Testis (tissue), 3 donors: Measurements from ENCODE around the gene SYNGR1. TPM values are rescaled to one million over a fixed set of nuclear protein-coding genes. Genes with fewer than 3 reads are reported as not detected.
"Not testable (repeated sequence)": the region's sequence is repeated elsewhere in the genome, so short reads cannot be mapped to it uniquely, and the experiment has no call there.

Experiments
- DNase-seq: peaks from one replicate; pipeline ENCODE4 v3.0.0-alpha.2; 2019
- H3K27ac ChIP-seq, 2 donors: fragments of 200-600 bp; sonication (generic); one replicate each; pipeline ENCODE4 v1.5.1; 2019
- H3K27me3 ChIP-seq: fragments of 200-600 bp; sonication (generic); one replicate; pipeline ENCODE4 v1.5.1; 2019
- H3K36me3 ChIP-seq: fragments of 200-600 bp; sonication (generic); one replicate; pipeline ENCODE4 v1.5.1; 2017; ENCODE audit warnings: low read depth; ENCODE audit errors: missing control alignments
- H3K4me1 ChIP-seq: fragments of 200-600 bp; sonication (generic); one replicate; pipeline ENCODE4 v1.5.1; 2019
- H3K4me3 ChIP-seq, 2 donors: fragments of 200-600 bp; sonication (generic); one replicate each; pipeline ENCODE4 v1.5.1; 2017 to 2019
- H3K9me3 ChIP-seq: fragments of 200-600 bp; sonication (generic); one replicate; pipeline ENCODE4 v1.5.1; 2017
- POLR2A ChIP-seq: fragments of 450-650 bp; IDR thresholded peaks from one replicate; pipeline ENCODE4 v1.6.1; 2017; ENCODE audit warnings: antibody characterized with exemption, mild to moderate bottlenecking, moderate library complexity
- WGBS, 2 donors: methylation state at CpG; one replicate each; pipeline ENCODE4 v1.1.5; 2018; 5-methylcytosine and 5-hydroxymethylcytosine counted together
- intact Hi-C: fragments of 100-400 bp; cut with DNase I; formaldehyde crosslinking; loops from one replicate; pipeline ENCODE4 v1.15.1; 2023; ENCODE audit warnings: low total_unique reads
- polyA plus RNA-seq: library from polyadenylated mRNA; stranded (reverse); fragments of 350-450 nt; fragmentation: Illumina TruSeq; extraction: RNeasy Lipid Tissue Mini Kit (QIAGEN cat#74804); gene quantifications from one replicate; pipeline ENCODE4 v1.2.3, GENCODE V29; 2014; ENCODE audit warnings: low read depth, low replicate concordance; ENCODE audit not compliant: insufficient read depth
- total RNA-seq, 2 donors: library from RNA; depleted of rRNA; stranded (reverse); fragments of >200 nt; gene quantifications; one replicate each; pipeline ENCODE4 v1.2.3, GENCODE V29; 2016
- TF ChIP-seq, protein P1 (sequence below), 3 experiments: fragments of 450-650 bp in 2 of 3; fragments of 200-600 bp in 1 of 3; sonication (generic) in 1 of 3; IDR thresholded peaks; one replicate each; pipeline ENCODE4 v1.5.1; 2016 to 2019; ENCODE audit warnings: antibody characterized with exemption in 3 of 3, mild to moderate bottlenecking in 2 of 3, moderate library complexity in 1 of 3

The SYNGR1 gene
- total and polyA plus RNA-seq, 3 donors from 2014 or later: 20.4 to 46.8 (median 32.5) TPM

DNA sequence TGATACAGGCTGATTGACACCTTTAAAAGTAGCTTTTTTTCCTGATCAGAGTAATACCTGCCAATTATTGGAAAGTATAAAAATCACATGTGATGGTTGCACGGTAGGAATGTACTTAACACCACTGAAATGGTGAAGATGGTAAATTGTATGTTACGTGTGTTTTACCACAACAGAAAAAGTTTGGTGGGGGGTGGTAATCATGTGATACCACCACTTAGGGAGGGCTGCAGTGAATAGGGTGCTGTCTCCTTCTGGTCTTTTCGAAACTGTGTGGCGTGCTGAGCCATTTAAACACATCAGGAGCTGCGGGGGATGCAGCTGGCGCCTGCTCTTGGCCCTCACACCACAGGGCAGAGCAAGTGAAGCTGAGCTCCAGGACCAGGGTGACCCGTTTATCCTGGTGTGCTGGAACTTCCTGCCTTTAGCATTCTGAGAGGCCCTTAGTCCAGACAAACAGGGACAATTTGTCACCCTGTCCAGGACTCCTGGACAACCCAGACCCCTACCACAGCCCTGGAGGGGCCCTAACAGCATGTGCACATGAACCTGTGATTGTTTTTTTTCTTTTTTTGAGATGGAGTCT lies 2.6 kb downstream of the SYNGR1 start:
- intact Hi-C loops: no loop called here
- Histone ChIP-seq H3K9me3 (no peaks in the 10 kb centered on the region), H3K4me1 (peaks cover 25% of the 10 kb centered on the region), H3K27ac (peak overlapping the region in 1 of 2 donors; percentile 85), H3K4me3 (no peak overlapping the region), H3K27me3 (no peaks in the 10 kb centered on the region), H3K36me3 (no peaks in the 10 kb centered on the region)
- 56 to 60% methylated on average over 7 of the region's 7 CpGs for WGBS, 2 donors
- peak; percentile 56 for DNase-seq
- TF ChIP-seq POLR2A: no peak
- TF ChIP-seq, protein P1, sequence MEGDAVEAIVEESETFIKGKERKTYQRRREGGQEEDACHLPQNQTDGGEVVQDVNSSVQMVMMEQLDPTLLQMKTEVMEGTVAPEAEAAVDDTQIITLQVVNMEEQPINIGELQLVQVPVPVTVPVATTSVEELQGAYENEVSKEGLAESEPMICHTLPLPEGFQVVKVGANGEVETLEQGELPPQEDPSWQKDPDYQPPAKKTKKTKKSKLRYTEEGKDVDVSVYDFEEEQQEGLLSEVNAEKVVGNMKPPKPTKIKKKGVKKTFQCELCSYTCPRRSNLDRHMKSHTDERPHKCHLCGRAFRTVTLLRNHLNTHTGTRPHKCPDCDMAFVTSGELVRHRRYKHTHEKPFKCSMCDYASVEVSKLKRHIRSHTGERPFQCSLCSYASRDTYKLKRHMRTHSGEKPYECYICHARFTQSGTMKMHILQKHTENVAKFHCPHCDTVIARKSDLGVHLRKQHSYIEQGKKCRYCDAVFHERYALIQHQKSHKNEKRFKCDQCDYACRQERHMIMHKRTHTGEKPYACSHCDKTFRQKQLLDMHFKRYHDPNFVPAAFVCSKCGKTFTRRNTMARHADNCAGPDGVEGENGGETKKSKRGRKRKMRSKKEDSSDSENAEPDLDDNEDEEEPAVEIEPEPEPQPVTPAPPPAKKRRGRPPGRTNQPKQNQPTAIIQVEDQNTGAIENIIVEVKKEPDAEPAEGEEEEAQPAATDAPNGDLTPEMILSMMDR (IDR thresholded peaks at IDR 0.05): no peak

DNA sequence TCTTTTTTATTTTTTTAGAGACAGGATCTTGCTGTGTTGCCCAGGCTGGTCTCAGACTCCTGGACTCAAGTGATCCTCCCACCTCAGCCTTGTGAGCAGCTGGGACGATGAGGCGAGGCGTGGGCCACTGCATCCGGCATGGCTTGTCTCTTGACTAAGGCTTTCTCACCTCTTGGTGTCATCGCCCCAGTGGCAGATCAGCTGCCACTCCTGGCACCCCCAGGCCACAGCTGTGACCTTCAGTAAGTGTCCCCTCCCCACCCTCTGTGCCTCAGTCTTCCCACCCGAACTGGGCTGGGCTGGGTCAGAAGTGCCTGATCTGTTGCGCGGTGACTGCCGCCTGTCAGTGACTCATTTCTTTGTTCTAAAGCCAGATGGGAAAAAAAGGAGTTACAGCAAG lies 3.6 kb downstream of the SYNGR1 start:
- no peak overlapping the region for H3K27ac ChIP-seq
- DNase-seq: no peak
- TF ChIP-seq, protein P1 (IDR thresholded peaks at IDR 0.05): no peak
- no peak for TF ChIP-seq POLR2A
- intact Hi-C loops: no loop called here
- WGBS, 2 donors: 83 to 85% methylated on average over 9 of the region's 9 CpGs
- H3K4me3 ChIP-seq: no peak overlapping the region
- no peaks in the 10 kb centered on the region for H3K27me3 ChIP-seq
- no peaks in the 10 kb centered on the region for H3K36me3 ChIP-seq
- no peaks in the 10 kb centered on the region for H3K9me3 ChIP-seq
- H3K4me1 ChIP-seq: peaks cover 25% of the 10 kb centered on the region

DNA sequence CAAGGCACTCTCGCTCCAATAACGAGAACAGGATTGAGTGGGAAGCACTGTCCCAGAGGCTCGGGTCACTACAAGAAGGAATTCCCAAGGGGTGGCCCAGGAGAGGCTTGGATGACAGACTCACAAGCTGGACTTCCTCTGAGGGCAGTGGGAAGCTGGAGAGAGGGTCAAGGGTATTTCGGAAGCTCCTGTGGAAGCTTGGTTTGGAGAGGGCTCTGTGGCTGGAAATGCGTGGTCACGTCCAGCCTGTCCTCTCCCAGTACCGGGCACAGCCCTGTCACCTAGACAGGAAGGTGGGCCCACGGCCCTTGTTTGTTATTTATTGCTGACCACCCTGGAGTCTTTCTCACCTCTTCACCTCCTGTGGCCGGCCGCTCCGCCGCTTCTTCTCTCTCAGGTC lies 5.3 kb downstream of the SYNGR1 start:
- H3K4me3 ChIP-seq: no peak overlapping the region

GRCh38 chr22:39355805-39356204 lies 6.0 kb downstream of the SYNGR1 start:
- H3K4me3 ChIP-seq, H3K9me3 ChIP-seq, intact Hi-C loops, H3K27ac ChIP-seq, H3K27me3 ChIP-seq, H3K36me3 ChIP-seq, DNase-seq: not testable (repeated sequence)
- 92 to 93% methylated on average over 14 of the region's 14 CpGs for WGBS, 2 donors
- peaks cover 17% of the 10 kb centered on the region for H3K4me1 ChIP-seq

More for the DNA sequence above, 5.3 kb downstream of the SYNGR1 start:
- H3K36me3 ChIP-seq: no peaks in the 10 kb centered on the region
- WGBS, 2 donors: 71 to 86% methylated on average over 3 to 12 of the region's 12 CpGs
- intact Hi-C loops: no loop called here
- peaks cover 20% of the 10 kb centered on the region for H3K4me1 ChIP-seq
- H3K27ac ChIP-seq: no peak overlapping the region
- H3K9me3 ChIP-seq: no peaks in the 10 kb centered on the region
- DNase-seq: no peak
- TF ChIP-seq POLR2A: no peak
- TF ChIP-seq, protein P1 (IDR thresholded peaks at IDR 0.05): no peak
- no peaks in the 10 kb centered on the region for H3K27me3 ChIP-seq

DNA sequence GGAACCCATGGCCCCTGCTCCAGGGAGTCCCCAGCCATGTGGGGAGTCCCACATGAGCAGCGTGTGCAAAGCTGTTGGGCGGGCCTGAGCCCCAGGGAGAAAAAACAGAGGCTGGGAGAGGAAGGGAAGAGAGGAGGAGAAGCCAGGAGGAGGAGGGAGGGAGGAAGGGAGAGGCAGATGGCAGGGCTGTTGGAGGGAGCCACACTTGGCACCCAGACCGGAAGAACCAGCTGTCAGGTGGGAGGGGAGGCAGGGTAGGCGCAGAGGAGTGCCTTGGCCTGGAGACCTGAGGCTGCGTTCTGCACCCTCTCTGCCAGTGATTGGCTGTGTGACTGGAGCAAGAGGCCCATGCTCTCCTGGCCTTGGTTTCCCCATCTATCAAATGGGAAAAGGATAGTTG lies 6.7 kb downstream of the SYNGR1 start:
- no peaks in the 10 kb centered on the region for H3K27me3 ChIP-seq
- H3K9me3 ChIP-seq: no peaks in the 10 kb centered on the region
- TF ChIP-seq, protein P1 (IDR thresholded peaks at IDR 0.05): no peak
- no peak for TF ChIP-seq POLR2A
- no peak overlapping the region for H3K4me3 ChIP-seq
- H3K27ac ChIP-seq: no peak overlapping the region
- peaks cover 11% of the 10 kb centered on the region for H3K4me1 ChIP-seq
- DNase-seq: no peak
- 63 to 70% methylated on average over 5 of the region's 5 CpGs for WGBS, 2 donors
- intact Hi-C loops: no loop called here
- H3K36me3 ChIP-seq: no peaks in the 10 kb centered on the region

DNA sequence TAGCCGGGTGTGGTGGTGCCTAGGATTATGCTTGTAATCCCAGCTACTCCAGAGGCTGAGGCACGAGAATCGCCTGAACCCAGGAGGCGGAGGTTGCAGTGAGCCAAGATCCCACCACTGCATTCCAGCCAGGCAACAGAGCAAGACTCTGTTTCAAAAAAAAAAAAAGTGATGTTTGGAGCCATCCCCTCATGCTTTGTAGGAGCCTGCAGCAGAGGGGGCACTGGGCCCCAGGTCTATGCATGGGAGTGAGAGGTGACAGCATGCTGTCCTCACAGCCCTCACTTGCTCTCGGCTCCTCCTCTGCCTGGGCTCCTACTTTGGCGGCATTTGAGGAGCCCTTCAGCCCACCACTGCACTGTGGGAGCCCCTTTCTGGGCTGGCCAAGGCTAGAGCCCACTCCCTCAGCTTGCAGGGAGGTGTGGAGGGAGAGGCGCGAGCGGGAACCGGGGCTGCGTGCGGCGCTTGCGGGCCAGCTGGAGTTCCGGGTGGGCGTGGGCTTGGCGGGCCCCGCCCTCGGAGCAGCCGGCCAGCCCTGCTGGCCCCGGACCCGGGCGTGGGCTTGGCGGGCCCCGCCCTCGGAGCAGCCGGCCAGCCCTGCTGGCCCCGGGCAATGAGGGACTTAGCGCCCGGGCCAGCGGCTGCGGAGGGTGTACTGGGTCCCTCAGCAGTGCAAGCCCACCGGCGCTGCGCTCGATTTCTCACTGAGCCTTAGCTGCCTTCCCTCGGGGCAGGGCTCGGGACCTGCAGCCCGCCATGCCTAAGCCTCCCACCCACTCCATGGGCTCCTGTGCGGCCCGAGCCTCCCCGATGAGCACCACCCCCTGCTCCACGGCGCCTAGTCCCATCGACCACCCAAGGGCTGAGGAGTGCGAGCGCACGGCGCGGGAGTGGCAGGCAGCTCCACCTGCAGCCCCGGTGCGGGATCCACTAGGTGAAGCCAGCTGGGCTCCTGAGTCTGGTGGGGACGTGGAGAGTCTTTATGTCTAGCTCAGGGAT lies 7.6 kb downstream of the SYNGR1 start:
- H3K36me3 ChIP-seq: not testable (repeated sequence)
- WGBS, 2 donors: 64 to 72% methylated on average over 12 to 15 of the region's 53 CpGs

DNA sequence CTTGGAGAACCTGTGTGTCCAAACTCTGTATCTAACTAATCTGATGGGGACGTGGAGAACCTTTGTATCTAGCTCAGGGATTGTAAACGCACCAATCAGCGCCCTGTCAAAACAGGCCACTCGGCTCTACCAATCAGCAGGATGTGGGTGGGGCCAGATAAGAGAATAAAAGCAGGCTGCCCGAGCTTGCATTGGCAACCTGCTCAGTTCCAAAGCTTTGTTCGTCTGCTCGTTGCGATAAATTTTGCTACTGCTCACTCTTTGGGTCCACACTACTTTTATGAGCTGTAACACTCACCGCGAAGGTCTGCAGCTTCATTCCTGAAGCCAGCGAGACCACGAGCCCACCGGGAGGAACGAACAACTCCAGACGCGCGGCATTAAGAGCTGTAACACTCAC lies 8.4 kb downstream of the SYNGR1 start:
- H3K4me3 ChIP-seq, H3K27ac ChIP-seq, H3K36me3 ChIP-seq, H3K27me3 ChIP-seq, intact Hi-C loops, H3K9me3 ChIP-seq: not testable (repeated sequence)
- DNase-seq: peak; percentile 40
- H3K4me1 ChIP-seq: peaks cover 16% of the 10 kb centered on the region
- WGBS, 2 donors: 61 to 64% methylated on average over 15 to 16 of the region's 17 CpGs

More for the DNA sequence above, 7.6 kb downstream of the SYNGR1 start:
- H3K27ac ChIP-seq, H3K4me1 ChIP-seq, DNase-seq, H3K27me3 ChIP-seq, H3K9me3 ChIP-seq, H3K4me3 ChIP-seq, intact Hi-C loops: not testable (repeated sequence)
